Fibroblast of lung (primary cell): ENCODE data around the gene UBE2J2.

Source experiments
- EZH2 ChIP-seq: IDR thresholded peaks from 2 replicates; pipeline ENCODE4 v1.5.1; 2012; ENCODE audit warnings: low read length, control low read depth, mild to moderate bottlenecking; ENCODE audit errors: missing control alignments
- TF ChIP-seq, protein P1 (sequence below), 2 donors: IDR thresholded peaks in 1 of 2; conservative IDR thresholded peaks in 1 of 2; 1 replicate in 1 of 2; 2 replicates in 1 of 2; pipeline ENCODE4 v1.5.1; 2011 to 2012; ENCODE audit warnings: low read length in 2 of 2, control low read depth in 1 of 2, inconsistent platforms in 1 of 2, low read depth in 1 of 2, mild to moderate bottlenecking in 1 of 2

- TF ChIP-seq, protein P1, sequence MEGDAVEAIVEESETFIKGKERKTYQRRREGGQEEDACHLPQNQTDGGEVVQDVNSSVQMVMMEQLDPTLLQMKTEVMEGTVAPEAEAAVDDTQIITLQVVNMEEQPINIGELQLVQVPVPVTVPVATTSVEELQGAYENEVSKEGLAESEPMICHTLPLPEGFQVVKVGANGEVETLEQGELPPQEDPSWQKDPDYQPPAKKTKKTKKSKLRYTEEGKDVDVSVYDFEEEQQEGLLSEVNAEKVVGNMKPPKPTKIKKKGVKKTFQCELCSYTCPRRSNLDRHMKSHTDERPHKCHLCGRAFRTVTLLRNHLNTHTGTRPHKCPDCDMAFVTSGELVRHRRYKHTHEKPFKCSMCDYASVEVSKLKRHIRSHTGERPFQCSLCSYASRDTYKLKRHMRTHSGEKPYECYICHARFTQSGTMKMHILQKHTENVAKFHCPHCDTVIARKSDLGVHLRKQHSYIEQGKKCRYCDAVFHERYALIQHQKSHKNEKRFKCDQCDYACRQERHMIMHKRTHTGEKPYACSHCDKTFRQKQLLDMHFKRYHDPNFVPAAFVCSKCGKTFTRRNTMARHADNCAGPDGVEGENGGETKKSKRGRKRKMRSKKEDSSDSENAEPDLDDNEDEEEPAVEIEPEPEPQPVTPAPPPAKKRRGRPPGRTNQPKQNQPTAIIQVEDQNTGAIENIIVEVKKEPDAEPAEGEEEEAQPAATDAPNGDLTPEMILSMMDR (conservative IDR thresholded peaks at IDR 0.05 in 1 of 2, IDR thresholded peaks at IDR 0.05 in 1 of 2; ENCODE audit: low read depth in 1 of 2, low read length in 2 of 2) = no peak
- no peak for TF ChIP-seq EZH2
These were observed 40.7 kb downstream of the UBE2J2 start for GRCh38 chr1:1232796-1233566.
